HG02870 (cell line): Measurements from ENCODE around the gene NSMCE4A.
"Not testable (repeated sequence)": the region's sequence is repeated elsewhere in the genome, so short reads cannot be mapped to it uniquely, and the experiment has no call there.

ENCODE experiments used
- ATAC-seq: cut with Tn5 transposase; IDR thresholded peaks from one replicate; pipeline ENCODE4 v1.9.1; 2021; ENCODE audit warnings: mild to moderate bottlenecking, moderate library complexity; ENCODE audit not compliant: unreplicated experiment

NSMCE4A gene, protein sequence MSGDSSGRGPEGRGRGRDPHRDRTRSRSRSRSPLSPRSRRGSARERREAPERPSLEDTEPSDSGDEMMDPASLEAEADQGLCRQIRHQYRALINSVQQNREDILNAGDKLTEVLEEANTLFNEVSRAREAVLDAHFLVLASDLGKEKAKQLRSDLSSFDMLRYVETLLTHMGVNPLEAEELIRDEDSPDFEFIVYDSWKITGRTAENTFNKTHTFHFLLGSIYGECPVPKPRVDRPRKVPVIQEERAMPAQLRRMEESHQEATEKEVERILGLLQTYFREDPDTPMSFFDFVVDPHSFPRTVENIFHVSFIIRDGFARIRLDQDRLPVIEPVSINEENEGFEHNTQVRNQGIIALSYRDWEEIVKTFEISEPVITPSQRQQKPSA

DNA sequence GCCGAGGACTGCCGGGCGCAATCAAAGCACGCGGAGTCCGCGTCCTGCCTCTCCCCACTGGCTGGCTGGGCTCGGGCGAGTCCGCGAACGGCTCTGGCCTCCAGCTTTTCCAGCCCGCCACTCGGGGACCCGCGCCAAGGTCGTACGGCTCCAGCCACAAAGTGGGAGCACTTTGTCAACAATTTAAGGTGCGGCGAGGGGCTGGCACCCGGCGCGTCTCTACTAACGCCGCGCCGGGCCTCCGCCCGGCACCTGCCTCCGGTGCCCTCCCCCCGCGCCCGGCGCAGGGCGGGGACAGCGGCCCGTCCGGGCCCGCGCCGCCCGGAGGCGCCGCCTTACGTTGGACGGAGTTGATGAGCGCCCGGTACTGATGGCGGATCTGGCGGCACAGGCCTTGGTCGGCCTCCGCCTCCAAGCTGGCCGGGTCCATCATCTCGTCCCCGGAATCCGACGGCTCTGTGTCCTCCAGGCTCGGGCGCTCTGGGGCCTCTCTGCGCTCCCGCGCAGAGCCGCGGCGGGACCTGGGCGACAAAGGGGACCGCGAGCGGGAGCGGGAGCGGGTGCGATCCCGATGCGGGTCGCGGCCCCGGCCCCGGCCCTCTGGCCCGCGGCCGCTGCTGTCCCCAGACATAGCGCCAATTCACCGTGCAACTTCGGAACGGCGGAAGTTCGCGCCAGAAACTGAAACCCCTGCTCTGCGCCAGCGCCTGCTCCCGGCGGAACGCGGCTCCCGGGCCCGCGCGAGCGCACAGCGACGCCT, at the start of gene NSMCE4A:
Gene NSMCE4A (minus strand): TSS at position 683 of the 760 bp plus-strand sequence. CDS start 52 bp downstream, at position 631.
- peak; percentile 69 for ATAC-seq

DNA sequence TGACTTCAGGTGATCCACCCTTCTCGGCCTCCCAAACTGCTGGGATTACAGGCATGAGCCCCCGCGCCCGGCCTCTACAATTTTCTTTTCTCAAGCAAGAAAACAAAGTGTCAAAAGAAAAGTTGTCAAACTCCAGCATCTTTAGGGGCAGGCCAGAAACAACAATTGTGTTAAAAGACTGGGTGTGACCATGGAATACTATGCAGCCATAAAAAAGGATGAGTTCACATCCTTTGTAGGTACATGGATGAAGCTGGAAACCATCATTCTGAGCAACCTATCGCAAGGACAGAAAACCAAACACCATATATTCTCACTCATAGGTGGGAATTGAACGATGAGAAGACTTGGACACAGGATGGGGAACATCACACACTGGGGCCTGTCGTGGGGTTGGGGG, 48.2 kb upstream of the NSMCE4A start:
- ATAC-seq = not testable (repeated sequence)

DNA sequence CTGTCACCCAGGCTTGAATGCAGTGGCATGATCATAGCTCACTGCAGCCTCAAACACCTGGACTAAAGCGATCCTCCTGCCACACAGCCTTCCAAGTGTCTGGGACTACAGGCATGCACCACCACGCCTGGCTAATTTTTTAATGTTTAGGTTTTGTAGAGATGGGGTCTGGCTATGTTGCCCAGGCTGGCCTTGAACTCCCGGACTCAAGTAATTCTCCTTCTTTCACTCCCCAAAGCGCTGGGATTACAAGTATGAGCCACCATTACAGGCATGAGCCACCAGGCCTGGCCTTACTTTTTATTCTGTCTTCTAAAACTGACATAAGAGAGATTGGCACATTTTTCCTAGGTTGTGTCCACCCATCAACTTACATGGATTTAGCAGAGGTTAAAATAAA, 47.3 kb upstream of the NSMCE4A start:
- no peak for ATAC-seq

DNA sequence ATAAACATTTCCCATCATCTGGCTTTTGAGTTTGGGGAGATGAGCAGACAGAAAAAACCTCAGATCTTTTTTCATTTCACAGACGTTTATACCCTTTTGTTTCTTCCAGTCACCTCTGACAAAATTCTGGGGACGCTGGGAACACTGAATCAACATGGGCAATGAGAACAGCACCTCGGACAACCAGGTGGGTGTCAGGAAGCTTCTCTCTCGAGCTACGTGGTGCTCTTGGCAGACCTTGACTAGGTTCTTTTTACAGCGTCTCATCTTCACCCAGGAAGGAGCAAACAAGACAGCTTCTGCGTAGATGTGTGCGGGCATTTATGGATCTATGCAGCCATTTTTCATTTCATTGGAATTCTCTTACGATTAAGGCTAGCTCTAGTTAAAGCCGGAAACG, 46.8 kb upstream of the NSMCE4A start:
- ATAC-seq = no peak

DNA sequence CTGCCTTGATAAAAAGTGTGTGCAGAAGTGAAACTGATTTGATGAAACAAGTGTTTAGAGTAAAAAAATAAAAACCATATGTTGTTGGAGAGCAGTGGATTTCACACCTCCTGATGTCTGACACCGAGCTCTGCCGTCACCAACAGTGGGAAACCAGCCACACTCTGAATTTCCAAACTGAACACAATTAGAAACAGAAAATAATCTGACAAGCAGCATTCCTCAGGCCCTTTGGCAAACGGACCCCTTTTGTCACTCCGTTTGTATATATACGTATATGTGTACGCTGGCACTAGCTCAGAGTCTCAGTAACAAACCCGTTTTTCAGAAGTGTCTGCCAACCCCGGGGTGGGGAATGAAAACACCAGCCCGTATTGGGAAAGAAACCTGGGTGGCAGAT, 46.4 kb upstream of the NSMCE4A start:
- no peak for ATAC-seq

DNA sequence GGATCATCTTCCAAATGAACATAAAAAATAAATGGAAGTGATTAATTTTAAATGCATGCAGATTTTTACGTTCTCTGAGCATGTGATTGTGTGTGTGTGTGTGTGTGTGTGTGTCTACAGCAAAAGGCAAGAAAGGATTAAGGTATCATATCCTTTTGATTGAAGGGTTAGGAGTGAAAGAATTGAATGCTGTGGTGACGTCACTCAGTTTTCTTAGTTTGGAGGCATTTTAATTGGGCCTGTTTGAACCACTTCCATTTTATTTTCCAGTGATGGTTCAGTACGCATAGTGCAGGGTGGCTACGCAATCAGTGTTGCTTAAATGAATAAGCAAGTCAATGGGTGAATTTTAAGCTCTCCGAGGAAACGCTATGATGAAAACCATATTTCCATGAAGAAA, 45.2 kb upstream of the NSMCE4A start:
- no peak for ATAC-seq

DNA sequence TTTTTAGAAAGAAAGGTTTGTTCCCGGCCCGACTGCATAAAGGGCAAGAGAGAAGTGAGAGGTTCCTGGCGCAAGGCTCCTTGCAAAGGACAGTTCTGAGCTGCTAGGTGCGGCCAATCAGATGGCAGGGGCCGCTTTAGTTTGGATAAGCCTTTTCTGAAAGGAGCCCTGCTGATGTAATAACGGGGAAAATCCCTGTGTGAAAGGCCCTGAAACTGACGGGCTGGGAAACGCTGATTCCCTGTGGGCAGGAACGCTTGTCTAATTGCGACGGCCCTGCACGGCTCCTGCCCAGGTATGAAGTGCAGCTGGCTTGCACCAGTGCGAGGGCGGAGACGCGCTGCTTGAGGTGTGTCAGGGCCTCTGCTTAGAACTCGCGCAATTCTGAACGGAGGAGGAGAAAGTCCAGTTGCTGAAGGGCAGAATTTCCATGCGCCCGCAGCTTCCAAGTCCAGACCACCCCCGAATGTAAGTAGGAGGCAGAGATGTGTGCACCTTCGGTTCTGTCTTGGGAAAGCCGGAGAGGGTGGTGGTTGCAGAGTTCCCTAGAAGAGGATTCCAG, 44.5 kb upstream of the NSMCE4A start:
- no peak for ATAC-seq

DNA sequence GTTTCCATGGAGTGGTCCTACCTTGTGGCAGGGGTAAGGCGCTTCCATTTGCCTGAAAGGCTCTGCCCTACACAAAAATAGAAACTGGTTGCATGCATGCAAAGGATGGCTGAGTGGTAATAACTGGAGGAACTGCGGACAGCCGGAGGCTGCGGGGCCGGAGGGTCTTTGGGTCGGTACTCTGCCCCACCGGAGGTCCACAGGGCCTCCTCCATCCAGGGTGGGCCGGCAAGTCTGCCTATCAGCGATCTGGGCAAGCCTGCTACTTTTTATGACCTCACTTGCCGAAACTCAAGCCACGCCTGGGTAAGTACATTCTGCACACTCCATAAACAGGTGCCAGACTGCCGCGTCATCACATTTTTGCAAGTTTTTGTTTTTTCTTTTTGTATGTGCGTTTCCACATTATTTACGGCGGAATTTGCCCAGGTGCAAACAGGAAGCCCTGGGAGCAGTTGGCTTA, 44.0 kb upstream of the NSMCE4A start:
- ATAC-seq = no peak

DNA sequence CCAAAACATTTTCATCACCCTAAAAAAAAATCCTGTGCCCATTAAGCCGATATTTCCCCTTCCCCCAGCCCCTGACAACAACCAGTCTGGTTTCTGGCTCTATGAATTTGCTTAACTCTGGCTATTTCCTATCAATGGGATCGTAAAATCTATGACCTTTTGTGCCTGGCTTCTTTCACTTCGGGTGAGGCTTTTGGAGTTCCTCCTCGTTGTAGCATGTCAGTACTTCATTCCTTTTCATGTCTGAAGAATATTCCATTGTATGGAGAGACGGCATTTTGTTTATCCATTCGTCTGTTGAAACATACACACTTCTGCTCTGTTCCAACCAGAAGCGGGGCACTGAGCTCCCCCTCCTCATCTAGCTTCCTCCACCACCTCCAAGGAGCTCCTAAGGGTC, 43.5 kb upstream of the NSMCE4A start:
- ATAC-seq = no peak

DNA sequence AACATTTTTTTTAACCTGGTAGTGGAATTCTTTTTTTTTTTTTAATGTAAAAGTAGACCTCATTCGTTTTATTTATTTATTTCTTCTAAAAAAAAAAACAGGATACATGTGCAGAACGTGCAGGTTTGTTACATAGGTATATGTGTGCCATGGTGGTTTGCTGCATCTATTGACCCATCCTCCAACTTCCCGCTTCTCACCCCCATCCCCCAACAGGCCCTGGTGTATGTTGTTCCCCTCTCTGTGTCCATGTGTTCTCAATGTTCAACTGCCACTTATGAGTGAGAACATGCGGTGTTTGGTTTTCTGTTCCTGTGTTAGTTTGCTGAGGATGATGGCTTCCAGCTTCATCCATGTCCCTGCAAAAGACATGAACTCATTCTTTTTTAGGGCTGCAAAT, 42.9 kb upstream of the NSMCE4A start:
- ATAC-seq = not testable (repeated sequence)

DNA sequence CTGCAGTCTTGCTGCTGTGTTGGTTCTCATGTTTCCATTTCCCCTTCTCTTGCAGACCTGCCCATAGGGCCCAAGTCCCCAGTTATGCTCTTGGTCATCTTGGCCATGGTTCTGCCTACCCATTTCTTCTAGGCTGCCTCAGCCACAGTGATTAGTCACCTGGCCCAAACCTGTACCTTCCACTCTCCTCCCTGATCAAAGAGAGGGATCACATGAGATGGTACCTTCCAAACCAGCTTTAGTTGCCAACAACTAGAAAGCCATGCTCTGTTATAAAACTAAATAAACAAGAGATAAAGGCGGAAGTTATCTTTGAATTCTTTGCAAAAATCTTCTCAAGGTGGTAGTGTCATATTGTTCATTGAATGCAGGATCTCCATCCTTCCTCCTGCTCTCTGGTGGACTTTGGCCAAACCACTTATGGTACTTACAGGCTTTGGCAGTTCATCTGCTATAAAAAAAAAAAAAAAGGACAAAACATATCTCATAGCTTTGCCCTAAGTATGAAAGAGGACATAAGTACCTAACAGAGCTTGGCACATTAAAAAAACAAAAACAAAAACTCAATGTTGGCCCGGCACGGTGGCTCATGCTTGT, 39.7 kb upstream of the NSMCE4A start:
- ATAC-seq = no peak

DNA sequence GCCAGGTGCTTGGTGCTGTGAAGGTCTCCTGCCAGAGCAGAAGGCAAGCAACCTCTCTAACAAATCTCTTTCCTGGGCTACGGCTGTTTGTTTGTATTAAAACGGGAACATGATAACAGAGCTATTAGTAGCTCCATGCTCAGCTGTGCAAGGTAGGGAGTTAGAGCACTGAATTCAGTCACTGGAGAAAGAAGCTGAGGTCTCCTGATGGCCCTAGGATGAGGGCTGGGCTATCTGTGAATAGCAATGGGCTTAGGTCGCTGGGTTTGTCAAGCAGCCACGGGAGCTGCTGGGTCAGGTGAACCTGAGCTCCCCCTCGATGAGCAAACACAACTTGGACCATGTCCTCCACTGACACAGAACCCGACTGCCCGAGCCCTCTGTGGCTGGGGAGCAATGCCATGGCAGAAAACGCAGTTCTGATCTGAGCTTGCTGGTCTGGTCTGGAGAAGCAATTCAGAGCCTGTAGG, 38.3 kb upstream of the NSMCE4A start:
- ATAC-seq = no peak

DNA sequence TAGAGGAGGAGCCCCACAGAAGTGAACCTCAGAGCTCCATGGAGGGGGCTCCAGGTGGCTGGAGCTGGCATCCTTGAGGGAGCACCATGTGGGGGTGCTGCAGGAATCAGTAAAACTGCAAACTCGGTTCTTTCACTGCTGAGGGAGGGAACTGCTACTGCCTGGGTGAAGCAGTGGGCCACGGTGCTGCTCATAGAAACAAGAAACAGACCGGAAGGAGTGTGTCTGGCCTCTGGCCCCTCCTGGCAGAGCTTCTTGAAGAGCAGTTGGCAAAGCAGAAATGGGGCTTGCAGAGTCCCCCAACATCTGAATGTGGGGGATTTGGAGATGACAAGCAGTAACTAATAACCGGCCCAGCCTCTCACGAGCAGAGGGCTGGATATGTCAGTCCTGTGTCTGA, 37.7 kb upstream of the NSMCE4A start:
- no peak for ATAC-seq

DNA sequence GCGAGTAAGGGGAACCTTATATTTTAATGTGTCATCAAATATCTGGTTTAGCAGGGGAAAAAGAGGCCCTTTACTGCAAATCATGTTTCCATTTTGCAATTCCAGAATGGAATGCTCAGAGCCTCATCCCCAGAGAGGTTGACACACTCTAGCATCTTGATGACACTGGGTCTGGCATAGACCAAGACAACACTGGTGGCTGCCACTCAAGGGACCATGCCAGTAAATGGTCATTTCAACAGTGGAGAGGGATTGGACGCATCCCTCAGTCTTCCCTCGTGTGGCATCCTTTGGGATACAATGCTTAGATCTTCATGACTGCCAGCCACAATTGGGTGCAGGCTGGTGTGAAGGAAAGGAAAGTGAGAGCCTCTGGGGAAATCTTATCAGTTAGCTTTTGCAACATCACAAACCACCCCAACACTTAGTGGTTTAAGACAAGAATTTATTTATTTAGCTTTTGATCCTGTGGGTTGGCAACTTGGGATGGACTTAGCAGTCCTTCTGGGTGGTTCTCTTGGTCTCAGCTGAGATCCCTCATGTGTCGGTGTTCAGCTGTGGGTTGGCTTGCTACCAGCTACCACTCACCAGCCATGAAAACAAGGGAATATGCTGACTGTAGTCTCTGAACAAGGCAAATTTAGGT, 35.5 kb upstream of the NSMCE4A start:
- no peak for ATAC-seq

DNA sequence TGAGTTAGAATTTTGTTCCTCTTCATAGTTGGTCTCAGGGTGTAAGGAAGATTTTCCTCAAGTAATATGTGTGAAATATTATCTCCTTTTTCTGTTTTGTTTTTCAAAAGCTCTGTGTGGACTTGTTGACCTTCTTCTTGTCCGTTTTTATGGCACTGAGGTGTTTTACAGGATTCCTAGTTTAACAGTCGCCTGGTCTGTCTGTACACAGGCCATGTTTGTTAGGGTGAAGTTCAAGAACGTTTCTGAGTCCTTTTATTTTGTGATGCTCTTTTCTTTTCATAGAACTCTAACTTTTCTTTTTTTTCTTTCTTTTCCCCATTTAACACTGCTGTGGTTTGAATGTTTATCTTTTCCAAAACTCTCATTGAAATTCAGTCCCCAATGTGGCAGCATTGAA, 32.4 kb upstream of the NSMCE4A start:
- no peak for ATAC-seq

DNA sequence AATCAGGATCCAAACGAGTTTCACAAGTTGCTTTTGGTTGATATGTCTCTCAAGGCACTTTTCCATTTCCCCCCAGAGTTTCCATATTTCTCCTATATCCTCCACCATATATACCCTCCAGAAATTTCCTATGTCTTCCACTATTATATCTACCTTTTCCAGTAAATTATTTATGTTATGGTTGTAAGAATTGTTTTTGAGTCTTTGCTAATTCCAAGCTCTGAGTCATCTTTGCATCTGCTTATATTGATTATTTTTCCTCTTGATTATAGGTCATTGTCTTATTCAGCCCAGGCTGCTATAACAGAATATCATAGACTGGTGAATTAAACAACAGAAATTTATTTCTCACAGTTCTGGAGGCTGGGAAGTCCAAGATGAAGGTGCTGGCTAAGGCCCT, 26.7 kb upstream of the NSMCE4A start:
- no peak for ATAC-seq

DNA sequence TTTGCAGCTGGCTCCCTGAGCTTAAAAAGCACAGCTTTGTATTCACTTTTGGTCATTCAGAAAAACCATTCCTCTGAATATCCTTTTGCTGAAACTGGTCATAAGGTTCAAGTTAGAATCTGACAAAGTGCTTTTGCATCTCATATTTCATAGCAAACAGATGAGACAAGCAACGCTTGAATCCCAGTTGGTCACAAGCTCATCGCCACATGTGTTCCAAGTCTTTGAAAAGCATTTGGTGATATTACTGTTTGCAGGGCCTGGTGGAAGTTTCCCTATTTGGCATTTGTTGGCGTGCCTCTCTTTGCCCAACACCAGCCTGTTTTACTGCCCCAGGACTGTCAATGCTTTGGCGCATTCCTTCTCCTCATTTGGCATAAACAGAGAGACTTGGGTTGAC, 24.3 kb upstream of the NSMCE4A start:
- no peak for ATAC-seq

DNA sequence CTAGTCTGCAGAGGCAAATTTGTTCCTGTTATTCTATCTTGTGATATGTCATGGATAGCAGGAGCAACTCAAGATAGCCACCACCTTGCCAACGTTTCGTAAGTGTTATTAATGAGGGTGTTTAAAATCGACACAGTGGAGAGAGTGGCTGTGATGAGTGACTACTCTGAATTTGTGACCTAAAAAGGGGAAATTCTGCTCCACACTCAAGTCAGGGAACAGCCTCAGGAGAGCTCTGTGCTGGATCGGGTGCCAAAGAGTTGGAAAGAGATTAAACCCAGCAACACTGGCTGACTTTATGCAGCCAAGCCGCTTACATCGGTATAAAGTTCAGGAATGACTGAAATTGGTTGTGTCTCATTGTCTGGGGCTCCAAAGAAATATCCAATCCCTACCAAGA, 23.4 kb upstream of the NSMCE4A start:
- no peak for ATAC-seq

DNA sequence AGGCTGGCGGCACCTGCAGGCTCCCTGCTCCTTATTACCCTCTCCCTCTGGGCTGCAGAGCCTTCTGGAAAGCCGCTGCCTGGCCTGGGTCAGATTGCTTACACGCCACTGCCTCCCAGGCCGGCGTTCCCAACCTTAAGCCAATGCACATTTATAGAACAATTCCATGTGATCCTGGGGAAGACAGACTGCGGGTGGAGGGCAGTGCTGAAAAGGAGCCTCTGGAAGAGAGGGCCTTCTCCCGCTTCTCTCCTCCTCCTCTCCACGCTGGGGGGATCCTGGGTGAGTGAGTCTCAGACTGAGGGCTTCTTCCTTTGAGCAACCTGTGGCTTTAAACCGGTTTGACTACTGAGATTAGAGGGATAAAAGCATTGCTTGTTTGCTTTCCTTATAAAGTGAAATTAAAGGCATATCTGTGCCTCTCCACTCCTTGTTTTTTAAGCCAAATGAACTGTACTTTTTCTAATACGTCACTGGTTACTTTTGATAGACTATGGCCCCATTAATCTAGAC, 19.5 kb upstream of the NSMCE4A start:
- no peak for ATAC-seq

DNA sequence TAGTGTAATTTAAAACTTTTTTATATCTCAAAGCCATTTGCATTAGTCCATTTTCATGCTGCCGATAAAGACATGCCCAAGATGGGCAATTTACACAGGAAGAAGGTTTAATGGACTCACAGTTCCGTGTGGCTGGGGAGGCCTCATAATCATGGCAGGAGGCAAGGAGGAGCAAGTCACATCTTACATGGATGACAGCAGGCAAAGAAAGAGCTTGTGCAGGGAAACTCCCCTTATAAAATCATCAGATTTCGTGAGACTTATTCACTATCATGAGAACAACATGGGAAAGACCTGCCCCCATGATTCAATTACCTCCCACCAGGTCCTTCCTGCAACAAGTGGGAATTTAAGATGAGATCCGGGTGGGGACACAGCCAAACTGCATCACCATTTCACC, 16.7 kb upstream of the NSMCE4A start:
- not testable (repeated sequence) for ATAC-seq
